ENCODE results near the gene ZIC4. TPM values are rescaled to one million over a fixed set of nuclear protein-coding genes. Genes with fewer than 3 reads are reported as not detected.

Gene ZIC4
- total RNA-seq, 1 donor from 2014 or later: not detected

DNA sequence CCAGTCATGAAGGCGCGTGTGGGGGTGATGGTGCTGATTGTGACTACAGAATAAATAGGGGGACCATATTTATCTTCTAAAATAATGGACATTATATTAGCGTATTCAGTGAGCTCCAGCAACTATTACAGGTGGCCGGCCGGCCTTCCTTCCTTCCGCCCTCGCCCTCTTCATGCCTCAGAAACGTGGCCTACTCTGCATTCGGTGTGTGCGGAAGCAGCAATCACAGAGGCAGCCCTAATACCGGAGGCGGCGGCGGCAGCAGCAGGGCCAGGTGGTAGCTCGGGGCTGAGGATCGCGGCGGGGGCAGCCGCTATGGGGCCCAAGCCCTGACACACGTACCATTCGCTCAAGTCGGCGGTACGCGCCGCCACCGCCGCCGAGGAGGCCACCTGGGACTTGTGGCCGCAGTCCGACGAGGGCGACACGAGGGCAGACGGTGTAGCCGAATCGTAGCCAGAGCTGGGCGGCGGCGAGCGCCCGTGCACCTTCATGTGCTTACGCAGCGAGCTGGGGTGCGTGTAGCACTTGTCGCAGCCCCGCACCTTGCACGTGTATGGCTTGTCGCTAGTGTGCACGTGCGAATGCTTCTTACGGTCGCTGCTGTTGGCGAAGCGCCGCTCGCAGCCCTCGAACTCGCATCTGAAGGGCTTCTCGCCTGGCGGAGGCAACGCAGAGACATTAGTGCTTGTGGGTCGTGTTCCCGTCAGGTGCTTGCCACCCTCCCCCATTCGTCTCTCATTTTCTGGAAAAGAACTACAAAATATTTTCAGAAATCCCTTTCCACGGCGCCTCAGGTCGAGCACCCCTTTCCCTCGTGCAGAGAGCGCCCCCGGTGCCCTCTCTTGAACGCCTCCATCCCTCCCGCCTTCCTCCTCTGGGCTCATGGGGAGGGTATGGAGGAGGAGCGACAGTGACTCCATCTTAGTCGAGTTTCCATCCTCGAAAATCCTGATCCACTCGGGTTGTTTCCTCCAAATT is 15.5 kb downstream of the ZIC4 start:
- no peak overlapping the region for H3K27ac Mint-ChIP-seq
- no peak for DNase-seq (ENCODE audit: low spot score in 2 of 2, unreplicated experiment in 2 of 2)
- H3K4me3 Mint-ChIP-seq: no peak overlapping the region
- TF ChIP-seq, protein P1, sequence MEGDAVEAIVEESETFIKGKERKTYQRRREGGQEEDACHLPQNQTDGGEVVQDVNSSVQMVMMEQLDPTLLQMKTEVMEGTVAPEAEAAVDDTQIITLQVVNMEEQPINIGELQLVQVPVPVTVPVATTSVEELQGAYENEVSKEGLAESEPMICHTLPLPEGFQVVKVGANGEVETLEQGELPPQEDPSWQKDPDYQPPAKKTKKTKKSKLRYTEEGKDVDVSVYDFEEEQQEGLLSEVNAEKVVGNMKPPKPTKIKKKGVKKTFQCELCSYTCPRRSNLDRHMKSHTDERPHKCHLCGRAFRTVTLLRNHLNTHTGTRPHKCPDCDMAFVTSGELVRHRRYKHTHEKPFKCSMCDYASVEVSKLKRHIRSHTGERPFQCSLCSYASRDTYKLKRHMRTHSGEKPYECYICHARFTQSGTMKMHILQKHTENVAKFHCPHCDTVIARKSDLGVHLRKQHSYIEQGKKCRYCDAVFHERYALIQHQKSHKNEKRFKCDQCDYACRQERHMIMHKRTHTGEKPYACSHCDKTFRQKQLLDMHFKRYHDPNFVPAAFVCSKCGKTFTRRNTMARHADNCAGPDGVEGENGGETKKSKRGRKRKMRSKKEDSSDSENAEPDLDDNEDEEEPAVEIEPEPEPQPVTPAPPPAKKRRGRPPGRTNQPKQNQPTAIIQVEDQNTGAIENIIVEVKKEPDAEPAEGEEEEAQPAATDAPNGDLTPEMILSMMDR (IDR thresholded peaks at IDR 0.05; ENCODE audit: unreplicated experiment): no peak
- H3K27me3 Mint-ChIP-seq (ENCODE audit: low read depth): peaks cover 100% of the 10 kb centered on the region
- no peaks in the 10 kb centered on the region for H3K36me3 Mint-ChIP-seq
- peaks cover 22% of the 10 kb centered on the region for H3K4me1 Mint-ChIP-seq
- no peaks in the 10 kb centered on the region for H3K9me3 Mint-ChIP-seq

GRCh38 chr3:147389717-147390116 is 16.6 kb downstream of the ZIC4 start:
- Mint-ChIP-seq H3K27ac (no peak overlapping the region), H3K9me3 (no peaks in the 10 kb centered on the region), H3K4me1 (peaks cover 22% of the 10 kb centered on the region), H3K27me3 (ENCODE audit: low read depth) (peaks cover 100% of the 10 kb centered on the region), H3K4me3 (no peak overlapping the region), H3K36me3 (no peaks in the 10 kb centered on the region)
- TF ChIP-seq, protein P1 (IDR thresholded peaks at IDR 0.05; ENCODE audit: unreplicated experiment): no peak
- DNase-seq (ENCODE audit: low spot score in 2 of 2, unreplicated experiment in 2 of 2): no peak

GRCh38 chr3:147388700-147389580 is 17.4 kb downstream of the ZIC4 start:
- no peaks in the 10 kb centered on the region for H3K36me3 Mint-ChIP-seq
- no peaks in the 10 kb centered on the region for H3K9me3 Mint-ChIP-seq
- H3K27me3 Mint-ChIP-seq (ENCODE audit: low read depth): peaks cover 100% of the 10 kb centered on the region
- H3K4me1 Mint-ChIP-seq: peaks cover 18% of the 10 kb centered on the region
- no peak overlapping the region for H3K27ac Mint-ChIP-seq
- DNase-seq (ENCODE audit: low spot score in 2 of 2, unreplicated experiment in 2 of 2): no peak
- TF ChIP-seq, protein P1 (IDR thresholded peaks at IDR 0.05; ENCODE audit: unreplicated experiment): no peak
- H3K4me3 Mint-ChIP-seq: no peak overlapping the region

- Mint-ChIP-seq H3K4me3 (no peak overlapping the region), H3K27ac (no peak overlapping the region), H3K36me3 (no peaks in the 10 kb centered on the region), H3K4me1 (peaks cover 16% of the 10 kb centered on the region), H3K9me3 (no peaks in the 10 kb centered on the region), H3K27me3 (ENCODE audit: low read depth) (peaks cover 100% of the 10 kb centered on the region)
- no peak for DNase-seq (ENCODE audit: low spot score in 2 of 2, unreplicated experiment in 2 of 2)
- TF ChIP-seq, protein P1 (IDR thresholded peaks at IDR 0.05; ENCODE audit: unreplicated experiment): no peak
These were observed 18.3 kb downstream of the ZIC4 start for GRCh38 chr3:147387885-147388699.

GRCh38 chr3:147387291-147387884 is 19.0 kb downstream of the ZIC4 start:
- Mint-ChIP-seq H3K36me3 (no peaks in the 10 kb centered on the region), H3K27me3 (ENCODE audit: low read depth) (peaks cover 100% of the 10 kb centered on the region), H3K27ac (no peak overlapping the region), H3K4me1 (peaks cover 10% of the 10 kb centered on the region), H3K9me3 (no peaks in the 10 kb centered on the region), H3K4me3 (no peak overlapping the region)
- TF ChIP-seq, protein P1 (IDR thresholded peaks at IDR 0.05; ENCODE audit: unreplicated experiment): no peak
- no peak for DNase-seq (ENCODE audit: low spot score in 2 of 2, unreplicated experiment in 2 of 2)
